ENCODE data around the gene PPCDC.

- TF ChIP-seq CTCF (IDR thresholded peaks at IDR 0.05; ENCODE audit: borderline replicate concordance, extremely low read depth, low read length, poor library complexity, severe bottlenecking) (no peak), EZH2 (IDR thresholded peaks at IDR 0.05; ENCODE audit: borderline replicate concordance, low read depth, low read length, severe bottlenecking) (no peak)
Measured at GRCh38 chr15:75027551-75027950, 4.2 kb downstream of the PPCDC start.
